H9 (cell line): ENCODE measurements around the gene COL18A1. TPM values are rescaled to one million over a fixed set of nuclear protein-coding genes. Genes with fewer than 3 reads are reported as not detected.

Experiments used
- DNase-seq: peaks from one replicate; pipeline ENCODE4 v3.0.0-alpha.2; 2017
- H2AFZ ChIP-seq: one replicate; pipeline ENCODE4 v1.6.1; 2013; ENCODE audit warnings: mild to moderate bottlenecking, low read length, control low read depth, moderate library complexity
- H2AK5ac ChIP-seq: 2 replicates; pipeline ENCODE4 v1.6.1; 2013; ENCODE audit warnings: low read length, control low read depth, mixed read lengths; ENCODE audit not compliant: insufficient read length
- H2BK120ac ChIP-seq: one replicate; pipeline ENCODE4 v1.6.1; 2013; ENCODE audit warnings: low read depth, mild to moderate bottlenecking, low read length, control low read depth, inconsistent platforms; ENCODE audit not compliant: poor library complexity, severe bottlenecking
- H2BK12ac ChIP-seq: 2 replicates; pipeline ENCODE4 v1.6.1; 2013; ENCODE audit warnings: low read length, control low read depth, mixed read lengths, low read depth; ENCODE audit not compliant: insufficient read length
- H2BK15ac ChIP-seq: 2 replicates; pipeline ENCODE4 v1.6.1; 2013; ENCODE audit warnings: low read depth, low read length, control low read depth
- H2BK20ac ChIP-seq: one replicate; pipeline ENCODE4 v1.6.1; 2013; ENCODE audit warnings: low read depth, mild to moderate bottlenecking, low read length, control low read depth, inconsistent platforms; ENCODE audit not compliant: poor library complexity, severe bottlenecking
- H2BK5ac ChIP-seq: 2 replicates; pipeline ENCODE4 v1.6.1; 2013; ENCODE audit warnings: low read length, control low read depth, mixed read lengths; ENCODE audit not compliant: insufficient read length
- H3K14ac ChIP-seq: 2 replicates; pipeline ENCODE4 v1.6.1; 2013; ENCODE audit warnings: low read length, control low read depth; ENCODE audit not compliant: insufficient read depth
- H3K18ac ChIP-seq: 2 replicates; pipeline ENCODE4 v1.6.1; 2013; ENCODE audit warnings: low read depth, mild to moderate bottlenecking, mixed read lengths, low read length, control low read depth; ENCODE audit not compliant: insufficient read length
- H3K23ac ChIP-seq: 2 replicates; pipeline ENCODE4 v1.6.1; 2013; ENCODE audit warnings: low read length, control low read depth, mixed read lengths, low read depth; ENCODE audit not compliant: insufficient read length
- H3K23me2 ChIP-seq: 2 replicates; pipeline ENCODE4 v1.6.1; 2013; ENCODE audit warnings: low read depth, mild to moderate bottlenecking, mixed read lengths, low read length, control low read depth; ENCODE audit not compliant: insufficient read length, poor library complexity, severe bottlenecking
- H3K27ac ChIP-seq: 2 replicates; pipeline ENCODE4 v1.5.1; 2013; ENCODE audit warnings: low read length, control low read depth, mixed read lengths, low read depth; ENCODE audit not compliant: insufficient read length
- H3K27me3 ChIP-seq: 2 replicates; pipeline ENCODE4 v1.6.1; 2013; ENCODE audit warnings: low read length, control low read depth, inconsistent platforms; ENCODE audit not compliant: insufficient read depth
- H3K4ac ChIP-seq: 2 replicates; pipeline ENCODE4 v1.6.1; 2013; ENCODE audit warnings: low read depth, mild to moderate bottlenecking, control low read depth, inconsistent platforms, low read length, moderate library complexity
- H3K4me1 ChIP-seq: 2 replicates; pipeline ENCODE4 v1.6.1; 2013; ENCODE audit warnings: low read length, control low read depth, inconsistent platforms; ENCODE audit not compliant: insufficient read depth
- H3K4me2 ChIP-seq: 2 replicates; pipeline ENCODE4 v1.6.1; 2013; ENCODE audit warnings: low read length, control low read depth, mixed read lengths; ENCODE audit not compliant: insufficient read length, insufficient read depth
- H3K56ac ChIP-seq: 2 replicates; pipeline ENCODE4 v1.6.1; 2013; ENCODE audit warnings: low read depth, mild to moderate bottlenecking, mixed read lengths, low read length, control low read depth; ENCODE audit not compliant: insufficient read length
- H3K79me1 ChIP-seq: 2 replicates; pipeline ENCODE4 v1.6.1; 2013; ENCODE audit warnings: low read depth, mild to moderate bottlenecking, moderate library complexity, low read length, control low read depth, inconsistent platforms; ENCODE audit not compliant: insufficient read depth, poor library complexity, severe bottlenecking
- H3K79me2 ChIP-seq: 2 replicates; pipeline ENCODE4 v1.6.1; 2013; ENCODE audit warnings: low read length, control low read depth, inconsistent platforms; ENCODE audit not compliant: insufficient read depth
- H3K9ac ChIP-seq: 2 replicates; pipeline ENCODE4 v1.6.1; 2013; ENCODE audit warnings: low read length, control low read depth, mixed read lengths; ENCODE audit not compliant: insufficient read length; ENCODE audit errors: extremely low read depth
- H3K9me3 ChIP-seq: one replicate; pipeline ENCODE4 v1.6.1; 2013; ENCODE audit warnings: low read depth, low read length, inconsistent platforms; ENCODE audit not compliant: control insufficient read depth
- H3T11ph ChIP-seq: one replicate; pipeline ENCODE4 v1.6.1; 2013; ENCODE audit warnings: mild to moderate bottlenecking, low read length, control low read depth, inconsistent platforms
- H4K20me1 ChIP-seq: one replicate; pipeline ENCODE4 v1.6.1; 2013; ENCODE audit not compliant: control insufficient read depth, insufficient read length, insufficient read depth
- H4K5ac ChIP-seq: 2 replicates; pipeline ENCODE4 v1.6.1; 2013; ENCODE audit warnings: low read depth, mild to moderate bottlenecking, mixed read lengths, low read length, control low read depth; ENCODE audit not compliant: insufficient read length
- H4K8ac ChIP-seq: replicated peaks from 2 replicates; pipeline ENCODE4 v1.6.1; 2013; ENCODE audit warnings: low read length, control low read depth, mixed read lengths, low read depth; ENCODE audit not compliant: insufficient read length
- H4K91ac ChIP-seq: 2 replicates; pipeline ENCODE4 v1.6.1; 2013; ENCODE audit warnings: low read depth, mild to moderate bottlenecking, moderate library complexity, mixed read lengths, low read length, control low read depth; ENCODE audit not compliant: insufficient read length
- H3K27ac Mint-ChIP-seq, 3 experiments: 2 replicates in 2 of 3; 3 replicates in 1 of 3; pipeline ENCODE4 v1.8.0; 2020 to 2021; ENCODE audit warnings: mixed read lengths in 3 of 3, mild to moderate bottlenecking in 1 of 3, moderate library complexity in 1 of 3
- H3K27me3 Mint-ChIP-seq: 2 replicates; pipeline ENCODE4 v1.8.0; 2021; ENCODE audit warnings: low read depth, mild to moderate bottlenecking, moderate library complexity, mixed read lengths
- H3K36me3 Mint-ChIP-seq, 3 experiments: 2 replicates in 2 of 3; 3 replicates in 1 of 3; pipeline ENCODE4 v1.8.0; 2020 to 2021; ENCODE audit warnings: low read depth in 3 of 3, mixed read lengths in 3 of 3; ENCODE audit not compliant: insufficient read depth in 1 of 3
- H3K4me1 Mint-ChIP-seq, 2 experiments: 2 replicates each; pipeline ENCODE4 v1.8.0; 2020; ENCODE audit warnings: mixed read lengths in 2 of 2
- H3K4me3 Mint-ChIP-seq, 2 experiments: 2 replicates in 1 of 2; 3 replicates in 1 of 2; pipeline ENCODE4 v1.8.0; 2020 to 2021; ENCODE audit warnings: mild to moderate bottlenecking in 2 of 2, mixed read lengths in 2 of 2, moderate library complexity in 1 of 2
- H3K9me3 Mint-ChIP-seq, 2 experiments: 2 replicates in 1 of 2; 3 replicates in 1 of 2; pipeline ENCODE4 v1.8.0; 2020; ENCODE audit warnings: mild to moderate bottlenecking in 2 of 2, mixed read lengths in 2 of 2, moderate library complexity in 1 of 2
- WGBS: extraction: QIAGEN DNeasy Blood & Tissue Kit; methylation state at CpG from one replicate; pipeline ENCODE4 v1.1.7; 2013; ENCODE audit warnings: missing lambda C conversion rate, low lambda C conversion rate, mixed read lengths; ENCODE audit not compliant: insufficient read length; ENCODE audit errors: extremely low coverage; 5-methylcytosine and 5-hydroxymethylcytosine counted together
- total RNA-seq: library from RNA; stranded (reverse); gene quantifications from 2 replicates; pipeline ENCODE4 v1.2.1, GENCODE V29; 2021
- TF ChIP-seq, protein P1 (sequence below): fragments of 200-600 bp; sonication (generic); conservative IDR thresholded peaks from 3 replicates; pipeline ENCODE4 v1.8.0; 2021; ENCODE audit warnings: antibody characterized with exemption, mild to moderate bottlenecking

COL18A1 gene
- total RNA-seq, 1 experiment from 2014 or later, result 232 TPM

DNA sequence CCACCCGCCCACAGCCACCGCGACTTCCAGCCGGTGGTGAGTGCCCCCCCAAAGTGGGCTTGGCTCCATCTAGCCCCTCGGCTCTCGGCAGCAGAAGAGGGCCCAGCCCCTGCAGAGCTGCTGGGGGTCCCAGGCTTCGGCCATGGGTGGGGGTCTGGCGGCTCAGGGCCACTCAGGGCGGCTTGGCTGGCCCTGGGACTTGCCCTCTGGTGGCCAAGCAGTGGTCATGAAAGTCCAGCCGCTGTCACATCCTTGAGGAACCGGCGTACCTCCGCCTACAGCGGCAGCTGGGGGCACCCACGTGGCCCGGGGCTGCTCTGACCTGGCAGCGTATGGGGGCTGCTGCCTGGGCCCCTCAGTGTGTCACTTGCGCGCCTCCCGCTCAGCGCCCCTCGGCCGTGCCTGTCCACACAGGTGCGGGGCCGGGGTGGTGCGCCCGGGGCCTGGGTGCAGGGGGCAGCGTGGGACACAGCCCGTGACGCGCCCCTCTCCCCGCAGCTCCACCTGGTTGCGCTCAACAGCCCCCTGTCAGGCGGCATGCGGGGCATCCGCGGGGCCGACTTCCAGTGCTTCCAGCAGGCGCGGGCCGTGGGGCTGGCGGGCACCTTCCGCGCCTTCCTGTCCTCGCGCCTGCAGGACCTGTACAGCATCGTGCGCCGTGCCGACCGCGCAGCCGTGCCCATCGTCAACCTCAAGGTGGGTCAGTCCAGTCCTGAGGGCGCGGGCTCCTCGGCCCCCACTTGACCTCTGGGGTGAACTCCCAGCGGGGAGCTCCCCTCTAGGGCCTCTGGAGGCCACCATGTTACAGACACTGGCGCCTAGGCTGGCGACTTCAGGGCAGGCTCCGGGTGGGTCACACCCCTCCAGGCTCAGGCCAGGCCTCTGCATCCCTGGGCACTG is 104.9 kb downstream of the COL18A1 start:
- no peak overlapping the region for H3K4me2 ChIP-seq
- WGBS, result no CpG with 5 or more reads among the region's 61 CpGs
- H3K23ac ChIP-seq, result no peak overlapping the region
- H3K4me3 Mint-ChIP-seq, result no peak overlapping the region
- H4K20me1 ChIP-seq, result no peaks in the 10 kb centered on the region
- no peak overlapping the region for H3K14ac ChIP-seq
- H3K18ac ChIP-seq, result no peak overlapping the region
- no peak overlapping the region for H4K91ac ChIP-seq
- peaks cover 0 to 4% of the 10 kb centered on the region in 2 experiments; a peak in 1 of 4 replicates for H3K4me1 Mint-ChIP-seq
- no peaks in the 10 kb centered on the region for H3K27me3 ChIP-seq
- H2BK20ac ChIP-seq, result no peak overlapping the region
- H3K9me3 ChIP-seq, result no peaks in the 10 kb centered on the region
- H3K56ac ChIP-seq, result no peak overlapping the region
- H3K36me3 Mint-ChIP-seq, result peaks cover 0 to 35% (median 29%) of the 10 kb centered on the region in 3 experiments; a peak in 6 of 7 replicates
- H3T11ph ChIP-seq, result no peak overlapping the region
- TF ChIP-seq, protein P1, sequence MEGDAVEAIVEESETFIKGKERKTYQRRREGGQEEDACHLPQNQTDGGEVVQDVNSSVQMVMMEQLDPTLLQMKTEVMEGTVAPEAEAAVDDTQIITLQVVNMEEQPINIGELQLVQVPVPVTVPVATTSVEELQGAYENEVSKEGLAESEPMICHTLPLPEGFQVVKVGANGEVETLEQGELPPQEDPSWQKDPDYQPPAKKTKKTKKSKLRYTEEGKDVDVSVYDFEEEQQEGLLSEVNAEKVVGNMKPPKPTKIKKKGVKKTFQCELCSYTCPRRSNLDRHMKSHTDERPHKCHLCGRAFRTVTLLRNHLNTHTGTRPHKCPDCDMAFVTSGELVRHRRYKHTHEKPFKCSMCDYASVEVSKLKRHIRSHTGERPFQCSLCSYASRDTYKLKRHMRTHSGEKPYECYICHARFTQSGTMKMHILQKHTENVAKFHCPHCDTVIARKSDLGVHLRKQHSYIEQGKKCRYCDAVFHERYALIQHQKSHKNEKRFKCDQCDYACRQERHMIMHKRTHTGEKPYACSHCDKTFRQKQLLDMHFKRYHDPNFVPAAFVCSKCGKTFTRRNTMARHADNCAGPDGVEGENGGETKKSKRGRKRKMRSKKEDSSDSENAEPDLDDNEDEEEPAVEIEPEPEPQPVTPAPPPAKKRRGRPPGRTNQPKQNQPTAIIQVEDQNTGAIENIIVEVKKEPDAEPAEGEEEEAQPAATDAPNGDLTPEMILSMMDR, result peak; percentile 46
- H3K9ac ChIP-seq, result no peak overlapping the region
- no peaks in the 10 kb centered on the region for H3K9me3 Mint-ChIP-seq
- H2AFZ ChIP-seq, result no peak overlapping the region
- no peak overlapping the region for H2BK15ac ChIP-seq
- no peak overlapping the region for H2BK5ac ChIP-seq
- peak; percentile 61 for DNase-seq
- no peak overlapping the region for H2AK5ac ChIP-seq
- no peaks in the 10 kb centered on the region for H3K4me1 ChIP-seq
- H3K27ac ChIP-seq, result no peak overlapping the region
- H4K8ac ChIP-seq, result no peak overlapping the region
- H4K5ac ChIP-seq, result no peak overlapping the region
- no peaks in the 10 kb centered on the region for H3K79me1 ChIP-seq
- H3K79me2 ChIP-seq, result no peaks in the 10 kb centered on the region
- no peak overlapping the region for H3K27ac Mint-ChIP-seq
- no peak overlapping the region for H2BK12ac ChIP-seq
- no peaks in the 10 kb centered on the region for H3K23me2 ChIP-seq
- H3K27me3 Mint-ChIP-seq, result peaks cover 7% of the 10 kb centered on the region; the same call in 1 of the 2 replicates
- no peak overlapping the region for H2BK120ac ChIP-seq
- no peak overlapping the region for H3K4ac ChIP-seq
